Activated CD4-positive, alpha-beta T cell treated with anti-CD3 and anti-CD28 coated beads, Interleukin-10, Interleukin-2, amounts not matched to agents 100 ng/mL and 50 ng/mL, durations not matched to agents 16 hours and 8 hours (primary cell): ENCODE measurements around the gene G6PD.
"Not testable (repeated sequence)": the region's sequence is repeated elsewhere in the genome, so short reads cannot be mapped to it uniquely, and the experiment has no call there.

Experiments
- DNase-seq: peaks from one replicate; pipeline ENCODE4 v3.0.0-alpha.2; 2020

G6PD gene

GRCh38 chrX:154513716-154514115, 32.9 kb downstream of the G6PD start:
- no peak for DNase-seq

- DNase-seq = no peak
Measured at GRCh38 chrX:154512879-154513553, 33.6 kb downstream of the G6PD start.

GRCh38 chrX:154511761-154512160, 34.9 kb downstream of the G6PD start:
- DNase-seq = no peak

- DNase-seq = no peak
Measured at GRCh38 chrX:154509455-154509854, 37.2 kb downstream of the G6PD start.

GRCh38 chrX:154508384-154508745, 38.3 kb downstream of the G6PD start:
- no peak for DNase-seq

GRCh38 chrX:154507673-154508383, 38.8 kb downstream of the G6PD start:
- DNase-seq = no peak

GRCh38 chrX:154506483-154507332, 39.9 kb downstream of the G6PD start:
- no peak for DNase-seq

- DNase-seq = no peak
Measured at GRCh38 chrX:154505734-154506133, 40.9 kb downstream of the G6PD start.

GRCh38 chrX:154502989-154503388, 43.7 kb downstream of the G6PD start:
- DNase-seq = no peak

- DNase-seq = no peak
Measured at GRCh38 chrX:154502098-154502497, 44.5 kb downstream of the G6PD start.

- DNase-seq = not testable (repeated sequence)
Measured at GRCh38 chrX:154501423-154501822, 45.2 kb downstream of the G6PD start.

- DNase-seq = not testable (repeated sequence)
Measured at GRCh38 chrX:154496591-154497137, 50.0 kb downstream of the G6PD start.

GRCh38 chrX:154495472-154495922, 51.1 kb downstream of the G6PD start:
- DNase-seq = no peak

- no peak for DNase-seq
Measured at GRCh38 chrX:154494715-154495114, 51.9 kb downstream of the G6PD start.

- DNase-seq = peak; percentile 95
Measured at GRCh38 chrX:154490414-154491083, 56.1 kb downstream of the G6PD start, which contains the start of gene SLC10A3. TSS of gene SLC10A3 (minus strand) at chrX:154490629. CDS start at chrX:154488940, 1,689 bp downstream.

GRCh38 chrX:154490021-154490413, 56.6 kb downstream of the G6PD start:
- no peak for DNase-seq

- no peak for DNase-seq
Measured at GRCh38 chrX:154489182-154489581, 57.5 kb downstream of the G6PD start.

GRCh38 chrX:154488336-154489075, 58.1 kb downstream of the G6PD start:
- no peak for DNase-seq

GRCh38 chrX:154487518-154488290, 58.9 kb downstream of the G6PD start:
- DNase-seq = no peak

- peak; percentile 68 for DNase-seq
Measured at GRCh38 chrX:154486396-154487207, 60.0 kb downstream of the G6PD start, which contains the start of gene UBL4A. TSS of gene UBL4A (minus strand) at chrX:154486615. CDS start at chrX:154486584, 31 bp downstream.
